GM23248 (cell line): ENCODE results near the gene CNGA1. TPM values are rescaled to one million over a fixed set of nuclear protein-coding genes. Genes with fewer than 3 reads are reported as not detected.
A peak's percentile ranks its signal among the peaks of the same experiment; 100 is the strongest.
"Not testable (repeated sequence)": the region's sequence is repeated elsewhere in the genome, so short reads cannot be mapped to it uniquely, and the experiment has no call there.

Source experiments
- DNase-seq: peaks from one replicate; pipeline ENCODE4 v3.0.0-alpha.2; 2015
- H2AFZ ChIP-seq: fragments of 200-600 bp; sonication (generic); 2 replicates; pipeline ENCODE4 v1.6.1; 2016; ENCODE audit warnings: antibody characterized with exemption
- H3F3A ChIP-seq: fragments of 200-600 bp; sonication (generic); 2 replicates; pipeline ENCODE4 v1.6.1; 2016; ENCODE audit warnings: mild to moderate bottlenecking, antibody characterized with exemption, mixed run types; ENCODE audit not compliant: insufficient read depth
- H3K27ac ChIP-seq: fragments of 200-600 bp; sonication (generic); 2 replicates; pipeline ENCODE4 v1.5.1; 2016; ENCODE audit warnings: mild to moderate bottlenecking
- H3K27me3 ChIP-seq: fragments of 200-600 bp; sonication (generic); replicated peaks from 2 replicates; pipeline ENCODE4 v1.6.1; 2016; ENCODE audit warnings: mild to moderate bottlenecking; ENCODE audit not compliant: insufficient read depth
- H3K36me3 ChIP-seq: fragments of 200-600 bp; sonication (generic); 2 replicates; pipeline ENCODE4 v1.6.1; 2016; ENCODE audit warnings: low read depth, mild to moderate bottlenecking
- H3K4me1 ChIP-seq: fragments of 200-600 bp; sonication (generic); 2 replicates; pipeline ENCODE4 v1.6.1; 2016; ENCODE audit warnings: mild to moderate bottlenecking; ENCODE audit not compliant: insufficient read depth
- H3K4me2 ChIP-seq: fragments of 200-600 bp; sonication (generic); one replicate; pipeline ENCODE4 v1.6.1; 2016; ENCODE audit warnings: mild to moderate bottlenecking; ENCODE audit not compliant: unreplicated experiment
- H3K4me3 ChIP-seq: fragments of 200-600 bp; sonication (generic); 2 replicates; pipeline ENCODE4 v1.5.1; 2016; ENCODE audit warnings: mild to moderate bottlenecking
- H3K79me2 ChIP-seq: fragments of 200-600 bp; sonication (generic); 2 replicates; pipeline ENCODE4 v1.6.1; 2016; ENCODE audit warnings: mild to moderate bottlenecking; ENCODE audit not compliant: insufficient read depth
- H3K9ac ChIP-seq: fragments of 200-600 bp; sonication (generic); 2 replicates; pipeline ENCODE4 v1.6.1; 2016; ENCODE audit warnings: mild to moderate bottlenecking
- H3K9me2 ChIP-seq: fragments of 200-600 bp; sonication (generic); 2 replicates; pipeline ENCODE4 v1.6.1; 2016; ENCODE audit warnings: mixed run types, mild to moderate bottlenecking, moderate library complexity; ENCODE audit not compliant: insufficient read depth
- H3K9me3 ChIP-seq: fragments of 200-600 bp; sonication (generic); one replicate; pipeline ENCODE4 v1.6.1; 2017; ENCODE audit warnings: low read depth
- H4K20me1 ChIP-seq: fragments of 200-600 bp; sonication (generic); 2 replicates; pipeline ENCODE4 v1.6.0; 2016; ENCODE audit not compliant: insufficient read depth
- EZH2 ChIP-seq: fragments of 200-600 bp; sonication (generic); IDR thresholded peaks from 2 replicates; pipeline ENCODE4 v1.6.1; 2018; ENCODE audit warnings: antibody characterized with exemption, mild to moderate bottlenecking; ENCODE audit not compliant: insufficient read depth, poor library complexity, severe bottlenecking
- EZH2phosphoT487 ChIP-seq: fragments of 200-600 bp; sonication (generic); IDR thresholded peaks from 2 replicates; pipeline ENCODE4 v1.6.1; 2018; ENCODE audit warnings: antibody characterized with exemption, moderate library complexity, mild to moderate bottlenecking, low read depth; ENCODE audit not compliant: insufficient read depth
- WGBS, 2 experiments: methylation state at CpG; one replicate each; pipeline ENCODE4 v1.1.6; 2015 to 2017; ENCODE audit warnings: low lambda C conversion rate in 2 of 2, low coverage in 1 of 2; ENCODE audit errors: missing lambda C conversion rate in 2 of 2; 5-methylcytosine and 5-hydroxymethylcytosine counted together
- in situ Hi-C: fragments of 300-500 bp; cut with MboI; formaldehyde crosslinking; loops from 2 replicates; pipeline ENCODE4 v1.15.0; 2020
- polyA plus RNA-seq: library from polyadenylated mRNA; unstranded; fragments of >200 nt; fragmentation: Nextera tagmentation; extraction: Ambion mirVana; gene quantifications from 2 replicates; pipeline ENCODE4 v1.2.1, GENCODE V29; 2016
- total RNA-seq: library from RNA; depleted of rRNA; stranded (reverse); fragments of >200 nt; shearing (Covaris generic); gene quantifications from 2 replicates; pipeline ENCODE4 v1.2.3, GENCODE V29; 2014

CNGA1 gene
- total and polyA plus RNA-seq, 2 experiments from 2014 or later = not detected

GRCh38 chr4:48008021-48008596 lies 8.4 kb downstream of the CNGA1 start:
- no peaks in the 10 kb centered on the region for H3K27me3 ChIP-seq
- no peak for DNase-seq
- no peaks in the 10 kb centered on the region for H3K4me1 ChIP-seq
- no peak overlapping the region for H3K4me3 ChIP-seq
- H3F3A ChIP-seq = no peaks in the 10 kb centered on the region
- H3K9me3 ChIP-seq = no peaks in the 10 kb centered on the region
- H3K79me2 ChIP-seq = no peaks in the 10 kb centered on the region
- no peak overlapping the region for H3K9ac ChIP-seq
- no peak overlapping the region for H3K27ac ChIP-seq
- no peaks in the 10 kb centered on the region for H4K20me1 ChIP-seq
- H3K4me2 ChIP-seq = no peak overlapping the region
- no peaks in the 10 kb centered on the region for H3K9me2 ChIP-seq
- no peak overlapping the region for H2AFZ ChIP-seq
- no peak for TF ChIP-seq EZH2phosphoT487
- no peak for TF ChIP-seq EZH2
- no peaks in the 10 kb centered on the region for H3K36me3 ChIP-seq
- in situ Hi-C loops = loop anchor here (10.0 kb wide), 1 partner anchor 67 kb away; no protein-coding TSS in a partner anchor

- Histone ChIP-seq H3K9me3 (no peaks in the 10 kb centered on the region), H3K27me3 (no peaks in the 10 kb centered on the region), H3K9ac (no peak overlapping the region), H3K9me2 (no peaks in the 10 kb centered on the region), H3F3A (no peaks in the 10 kb centered on the region), H2AFZ (no peak overlapping the region), H3K27ac (no peak overlapping the region), H3K36me3 (no peaks in the 10 kb centered on the region), H3K4me1 (no peaks in the 10 kb centered on the region), H3K79me2 (no peaks in the 10 kb centered on the region), H4K20me1 (no peaks in the 10 kb centered on the region), H3K4me3 (no peak overlapping the region), H3K4me2 (no peak overlapping the region)
- 60 to 62% methylated on average over 2 of the region's 2 CpGs for WGBS, 2 experiments
- in situ Hi-C loops = loop anchor here (10.0 kb wide), 1 partner anchor 69 kb away; no protein-coding TSS in a partner anchor
- DNase-seq = no peak
- no peak for TF ChIP-seq EZH2
- TF ChIP-seq EZH2phosphoT487 = no peak
Measured at GRCh38 chr4:48005781-48006180, 10.7 kb downstream of the CNGA1 start.

- not testable (repeated sequence) for H3K9me2 ChIP-seq, H3K27me3 ChIP-seq, H3K4me1 ChIP-seq, H3K9ac ChIP-seq, H3K79me2 ChIP-seq, H3K9me3 ChIP-seq, H3K36me3 ChIP-seq, H3F3A ChIP-seq, H4K20me1 ChIP-seq, H2AFZ ChIP-seq, H3K4me2 ChIP-seq, H3K4me3 ChIP-seq, H3K27ac ChIP-seq
- 0 to 8% methylated on average over 2 of the region's 2 CpGs for WGBS, 2 experiments
- DNase-seq = peak; percentile 48
- in situ Hi-C loops = loop anchor here (10.0 kb wide), 1 partner anchor 71 kb away; no protein-coding TSS in a partner anchor
Measured at GRCh38 chr4:48003568-48003967, 12.9 kb downstream of the CNGA1 start.

GRCh38 chr4:48002267-48002666 lies 14.2 kb downstream of the CNGA1 start:
- TF ChIP-seq EZH2 (no peak), EZH2phosphoT487 (no peak)
- Histone ChIP-seq H3K9me3 (no peaks in the 10 kb centered on the region), H3K79me2 (no peaks in the 10 kb centered on the region), H2AFZ (no peak overlapping the region), H3K9ac (no peak overlapping the region), H3K36me3 (no peaks in the 10 kb centered on the region), H3K4me1 (no peaks in the 10 kb centered on the region), H3K27me3 (no peaks in the 10 kb centered on the region), H3K4me3 (no peak overlapping the region), H3F3A (no peaks in the 10 kb centered on the region), H4K20me1 (no peaks in the 10 kb centered on the region), H3K9me2 (no peaks in the 10 kb centered on the region), H3K27ac (no peak overlapping the region), H3K4me2 (no peak overlapping the region)
- DNase-seq = no peak
- WGBS, 2 experiments = 29 to 80% methylated on average over 1 of the region's 1 CpG
- in situ Hi-C loops = loop anchor here (10.0 kb wide), 1 partner anchor 73 kb away; no protein-coding TSS in a partner anchor

- H3K9me3 ChIP-seq = no peaks in the 10 kb centered on the region
- no peaks in the 10 kb centered on the region for H3K27me3 ChIP-seq
- no peak overlapping the region for H3K9ac ChIP-seq
- in situ Hi-C loops = no loop called here
- DNase-seq = no peak
- H2AFZ ChIP-seq = no peak overlapping the region
- no peaks in the 10 kb centered on the region for H3K4me1 ChIP-seq
- no peaks in the 10 kb centered on the region for H3K36me3 ChIP-seq
- no peaks in the 10 kb centered on the region for H3K9me2 ChIP-seq
- TF ChIP-seq EZH2 (no peak), EZH2phosphoT487 (no peak)
- no peak overlapping the region for H3K4me2 ChIP-seq
- H3K27ac ChIP-seq = no peak overlapping the region
- no peaks in the 10 kb centered on the region for H3F3A ChIP-seq
- H4K20me1 ChIP-seq = no peaks in the 10 kb centered on the region
- 19 to 52% methylated on average over 1 of the region's 1 CpG for WGBS, 2 experiments
- H3K79me2 ChIP-seq = no peaks in the 10 kb centered on the region
- H3K4me3 ChIP-seq = no peak overlapping the region
Measured at GRCh38 chr4:47996021-47996420, 20.5 kb downstream of the CNGA1 start.

GRCh38 chr4:47992475-47992874 lies 24.0 kb downstream of the CNGA1 start:
- H3K27me3 ChIP-seq, H4K20me1 ChIP-seq, H3K36me3 ChIP-seq, H3K79me2 ChIP-seq, H2AFZ ChIP-seq, H3K4me1 ChIP-seq, H3K27ac ChIP-seq, H3F3A ChIP-seq, H3K9me3 ChIP-seq, H3K9ac ChIP-seq, DNase-seq, H3K4me3 ChIP-seq, H3K9me2 ChIP-seq, H3K4me2 ChIP-seq, in situ Hi-C loops: not testable (repeated sequence)
- WGBS, 2 experiments = 82 to 83% methylated on average over 1 of the region's 1 CpG
